NB4 (cell line): ENCODE data around the gene RPL38.

Experiments
- CTCF ChIP-seq: IDR thresholded peaks from one replicate; pipeline ENCODE4 v1.5.1; 2012; ENCODE audit warnings: low read depth, low read length
- MAX ChIP-seq: IDR thresholded peaks from 2 replicates; pipeline ENCODE4 v1.6.1; 2011; ENCODE audit warnings: low read depth, low read length
- POLR2A ChIP-seq: IDR thresholded peaks from 2 replicates; pipeline ENCODE4 v1.6.1; 2011; ENCODE audit warnings: mild to moderate bottlenecking; ENCODE audit not compliant: insufficient read length; ENCODE audit errors: extremely low read depth

- TF ChIP-seq CTCF: no peak
- no peak for TF ChIP-seq POLR2A
- no peak for TF ChIP-seq MAX
Observed at GRCh38 chr17:74202938-74203337, 540 bp upstream of the RPL38 start.
